ENCODE data around the gene ADGRL3.

DNA sequence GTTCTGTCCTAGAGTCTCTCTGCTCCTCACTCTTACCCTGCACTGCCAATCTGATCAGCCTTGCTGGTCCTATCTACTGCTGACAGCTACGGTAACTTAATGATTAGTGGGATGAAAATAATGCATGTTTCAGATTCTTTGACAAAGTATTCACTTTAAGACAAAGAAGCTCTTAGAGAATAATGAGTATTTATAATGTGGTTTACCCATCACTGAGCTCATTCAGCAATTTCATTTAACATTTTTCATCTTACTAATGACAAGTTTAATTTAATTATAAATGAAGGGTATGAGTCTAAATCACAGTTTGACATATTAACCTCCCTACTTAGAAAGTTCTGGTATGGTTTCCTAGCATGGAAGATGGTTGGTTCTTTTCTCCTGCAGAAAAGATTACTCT, 428.2 kb downstream of the ADGRL3 start:
- TF ChIP-seq POLR2A (IDR thresholded peaks at IDR 0.05; ENCODE audit: low read length) (no peak), GATA1 (IDR thresholded peaks at IDR 0.05; ENCODE audit: low read depth, low read length) (no peak)

Data from erythroblast (primary cell).